ENCODE results near the gene FKBP1A. TPM values are rescaled to one million over a fixed set of nuclear protein-coding genes. Genes with fewer than 3 reads are reported as not detected.
A peak's percentile ranks its signal among the peaks of the same experiment; 100 is the strongest.

FKBP1A gene
- total RNA-seq (2012; rRNA removed): 91.9 and 120 TPM in 2 replicates
- polyA plus RNA-seq (2012; rRNA removed): 513 and 528 TPM in 2 replicates
- polyA plus RNA-seq (2012; cell fraction: cytosol; rRNA removed): 250 and 846 TPM in 2 replicates
- 45.1 and 159 TPM in 2 replicates for polyA plus RNA-seq (2012; cell fraction: nucleus; rRNA removed; ENCODE audit: low replicate concordance)
- Bru-seq, nascent RNA: percentile 95 among the genes with signal in this experiment
- BruChase-seq, experiment 1, labeled RNA remaining after a 6-hour chase: percentile 98 among the genes with signal in this experiment
- BruChase-seq, experiment 2, labeled RNA remaining after a 2-hour chase: percentile 97 among the genes with signal in this experiment
- long read RNA-seq, transcript FKBP1A-203 (4 exons, 976 nt): minor isoform, 19 of 196 reads
- long read RNA-seq, transcript FKBP1A-204 (5 exons, 1,622 nt): major isoform, 154 of 196 reads
- long read RNA-seq, partial matches to known transcripts: 6 of 196 reads
- long read RNA-seq, other reads (novel, unspliced or antisense): 16 of 196 reads

- CTCF ChIA-PET: no interaction called here
- no peak for TF ChIP-seq MAFK (IDR thresholded peaks at IDR 0.05; ENCODE audit: low read depth, low read length)
- TF ChIP-seq RCOR1 (IDR thresholded peaks at IDR 0.05; ENCODE audit: insufficient replicate concordance, low read length): no peak
- TF ChIP-seq CHD1 (IDR thresholded peaks at IDR 0.05; ENCODE audit: low read depth, low read length): no peak
- TF ChIP-seq BHLHE40 (IDR thresholded peaks at IDR 0.05; ENCODE audit: low read depth, low read length): peak; percentile 61; the same call in 1 of the 2 replicates
- TF ChIP-seq NFE2L2 (IDR thresholded peaks at IDR 0.05; ENCODE audit: low read depth, low read length): no peak
- 0 out of 2 replicates have a peak, but pooled peaks have one; percentile 8 for TF ChIP-seq CTCF (conservative IDR thresholded peaks at IDR 0.05; ENCODE audit: low read depth, low read length)
- TF ChIP-seq RFX5 (IDR thresholded peaks at IDR 0.05; ENCODE audit: low read depth, low read length): 0 out of 2 replicates have a peak, but pooled peaks have one; percentile 21
- TF ChIP-seq, protein P1, sequence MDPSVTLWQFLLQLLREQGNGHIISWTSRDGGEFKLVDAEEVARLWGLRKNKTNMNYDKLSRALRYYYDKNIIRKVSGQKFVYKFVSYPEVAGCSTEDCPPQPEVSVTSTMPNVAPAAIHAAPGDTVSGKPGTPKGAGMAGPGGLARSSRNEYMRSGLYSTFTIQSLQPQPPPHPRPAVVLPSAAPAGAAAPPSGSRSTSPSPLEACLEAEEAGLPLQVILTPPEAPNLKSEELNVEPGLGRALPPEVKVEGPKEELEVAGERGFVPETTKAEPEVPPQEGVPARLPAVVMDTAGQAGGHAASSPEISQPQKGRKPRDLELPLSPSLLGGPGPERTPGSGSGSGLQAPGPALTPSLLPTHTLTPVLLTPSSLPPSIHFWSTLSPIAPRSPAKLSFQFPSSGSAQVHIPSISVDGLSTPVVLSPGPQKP (IDR thresholded peaks at IDR 0.05; ENCODE audit: borderline replicate concordance, low read depth, low read length): no peak
- peak; percentile 80 for TF ChIP-seq POLR2A (IDR thresholded peaks at IDR 0.05; ENCODE audit: low read depth, low read length)
- TF ChIP-seq RAD21 (IDR thresholded peaks at IDR 0.05; ENCODE audit: low read length): 0 out of 2 replicates have a peak, but pooled peaks have one; percentile 6
- TF ChIP-seq MAZ (IDR thresholded peaks at IDR 0.05; ENCODE audit: borderline replicate concordance, low read depth, low read length): peak; percentile 73; the same call in 1 of the 2 replicates
- TF ChIP-seq MXI1 (IDR thresholded peaks at IDR 0.05; ENCODE audit: borderline replicate concordance, low read depth, low read length): peak; percentile 78
These were observed at the start of gene FKBP1A for GRCh38 chr20:1392693-1393506. Gene FKBP1A, minus strand, starts transcription at chr20:1393054. Its CDS starts 56 bp downstream, at chr20:1392998.

More at GRCh38 chr20:1392693-1393506, at the start of gene FKBP1A:
- POLR2A ChIA-PET (ENCODE audit: unreplicated experiment): interaction anchor here (0.6 kb wide), 2 partner anchors 42 to 79 kb away, joined by 3 to 6 read pairs; no protein-coding TSS in a partner anchor
- peak within 1 kb of the TSS; percentile 96 for H2AK5ac ChIP-seq (ENCODE audit: low read depth, low read length)
- H3K27ac ChIP-seq (ENCODE audit: insufficient read depth, low read length): peak within 1 kb of the TSS; percentile 85
- H3K18ac ChIP-seq (ENCODE audit: low read depth, low read length): peak within 1 kb of the TSS; percentile 78
- peak within 1 kb of the TSS; percentile 96 for H4K91ac ChIP-seq (ENCODE audit: insufficient read depth, low read depth, low read length)
- peak within 1 kb of the TSS; percentile 95 for H2BK120ac ChIP-seq (ENCODE audit: low read depth, low read length)
- peak within 1 kb of the TSS; percentile 98 for H3K4me2 ChIP-seq (ENCODE audit: low read depth, low read length)
- H3K9me3 ChIP-seq (ENCODE audit: control insufficient read depth, insufficient read depth, low read length): no peaks in the 10 kb centered on the region
- no TSS peak for BruUV-seq (replicated peaks)
- H2BK20ac ChIP-seq (ENCODE audit: low read depth, low read length): peak within 1 kb of the TSS; percentile 78
- peak; percentile 90 for DNase-seq
- H3K23ac ChIP-seq (ENCODE audit: low read depth, low read length): peak within 1 kb of the TSS; percentile 99
- H4K20me1 ChIP-seq (ENCODE audit: insufficient read depth, low read length): peaks cover 45% of the 10 kb centered on the region
- peak within 1 kb of the TSS; percentile 65 for H3K4me3 ChIP-seq (ENCODE audit: insufficient read depth, low read depth, low read length)
- peak within 1 kb of the TSS; percentile 100 for H3K14ac ChIP-seq (replicated peaks; ENCODE audit: low read depth, low read length)
- H3K56ac ChIP-seq (ENCODE audit: extremely low read depth, insufficient read depth, low read length): peak within 1 kb of the TSS; percentile 93
- peak within 1 kb of the TSS; percentile 94 for H2AK9ac ChIP-seq (replicated peaks; ENCODE audit: low read depth, low read length, poor library complexity)
- H3K79me1 ChIP-seq (ENCODE audit: low read depth in 1 of 2, low read length in 2 of 2): peaks cover 9 to 56% of the 10 kb centered on the region in 2 experiments; a peak in 3 of 4 replicates
- H3K4me1 ChIP-seq (ENCODE audit: control insufficient read depth, insufficient read depth, low read length): peaks cover 26% of the 10 kb centered on the region
- peak within 1 kb of the TSS; percentile 94 for H4K5ac ChIP-seq (ENCODE audit: low read depth, low read length)
- H2BK5ac ChIP-seq (ENCODE audit: low read depth, low read length, poor library complexity, severe bottlenecking): peak within 1 kb of the TSS; percentile 77
- H4K8ac ChIP-seq (ENCODE audit: low read depth in 2 of 2, low read length in 2 of 2): peak within 1 kb of the TSS; percentile 95 to 100
- peak; percentile 94 for ATAC-seq (ENCODE audit: low read depth)
- dilution Hi-C loops (cut with HindIII; ENCODE audit: low sequenced_read_pairs, unreplicated experiment) (no loop called here), in situ Hi-C loops (cut with MboI; ENCODE audit: low sequenced_read_pairs) (no loop called here), intact Hi-C loops (cut with micrococcal nuclease) (loop anchor here (2.0 to 10.0 kb wide), 2 partner anchors 70 to 178 kb away; no protein-coding TSS in a partner anchor)
- H3K9ac ChIP-seq (ENCODE audit: low read depth, low read length): peak within 1 kb of the TSS; percentile 97
- H3K4ac ChIP-seq (ENCODE audit: low read depth, low read length): peak within 1 kb of the TSS; percentile 99
- H3K36me3 ChIP-seq (ENCODE audit: control insufficient read depth, insufficient read depth, low read length): peaks cover 5% of the 10 kb centered on the region
- H3K9me1 ChIP-seq (ENCODE audit: insufficient read depth, low read length): peaks cover 37% of the 10 kb centered on the region
- H2BK15ac ChIP-seq (ENCODE audit: low read depth, low read length): peak within 1 kb of the TSS; percentile 95; the same call in 2 of the 3 replicates
- 2% methylated on average over 34 of the region's 79 CpGs; no CpG with 5 or more reads in 1 of the 2 experiments for WGBS, 2 experiments (ENCODE audit: extremely low coverage in 2 of 2, insufficient read length in 1 of 2)
- no peaks in the 10 kb centered on the region for H3K27me3 ChIP-seq (ENCODE audit: control insufficient read depth, insufficient read depth, low read length)
- H2AFZ ChIP-seq (replicated peaks; ENCODE audit: low read length, poor library complexity): peak within 1 kb of the TSS; percentile 99
